Left ventricle myocardium superior (tissue), 1 donor: ENCODE data around the gene ADAMTS3. TPM values are rescaled to one million over a fixed set of nuclear protein-coding genes. Genes with fewer than 3 reads are reported as not detected.

Experiments
- ATAC-seq: fragments of 200-7000 bp; cut with Tn5 transposase; one replicate; pipeline ENCODE4 v1.9.1; 2020; ENCODE audit warnings: mild to moderate bottlenecking, moderate library complexity
- DNase-seq: peaks from one replicate; pipeline ENCODE4 v3.0.0-alpha.2; 2020
- intact Hi-C: fragments of 100-400 bp; cut with micrococcal nuclease; formaldehyde crosslinking; loops from one replicate; pipeline ENCODE4 v1.11.0; 2022
- total RNA-seq: library from RNA; stranded (reverse); fragmentation: NEBNext Ultra II Directional; extraction: Animal tissue kit (Norgen Biotek cat#: 25700); gene quantifications from one replicate; pipeline ENCODE4 v1.2.1, GENCODE V29; 2021
- donor health status: DM: no; HTN: yes; CAD: no; lungs with severe emphysema.

ADAMTS3 gene
- total RNA-seq, 1 donor from 2014 or later: 0.42 TPM

GRCh38 chr4:72374159-72374558 lies 194.9 kb downstream of the ADAMTS3 start:
- intact Hi-C loops: no loop called here
- DNase-seq (no peak), ATAC-seq (peak; percentile 48)

- ATAC-seq (no peak), DNase-seq (no peak)
- intact Hi-C loops: no loop called here
Measured at GRCh38 chr4:72366601-72367000, 202.4 kb downstream of the ADAMTS3 start.

DNA sequence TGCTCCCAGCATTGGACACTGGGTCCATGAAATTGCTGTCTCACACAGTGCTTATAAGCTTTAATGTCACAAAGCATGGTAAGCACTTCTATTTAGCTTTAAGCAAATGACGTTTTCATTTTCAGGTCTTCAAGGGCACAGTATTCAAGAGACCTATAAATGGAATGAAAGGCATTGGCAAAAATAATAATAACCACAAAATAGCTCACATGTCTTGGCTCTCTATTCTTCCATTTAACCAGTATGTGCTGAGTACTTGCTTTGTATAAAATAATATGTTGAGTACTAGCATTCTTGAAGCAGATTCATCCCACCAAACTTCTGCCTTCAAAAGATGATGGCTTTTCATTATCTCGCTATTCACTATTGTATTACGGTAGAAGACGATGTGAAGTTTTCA lies 203.0 kb downstream of the ADAMTS3 start:
- intact Hi-C loops: no loop called here
- ATAC-seq (no peak), DNase-seq (no peak)

- ATAC-seq (no peak), DNase-seq (no peak)
- intact Hi-C loops: no loop called here
Measured at GRCh38 chr4:72365016-72365415, 204.0 kb downstream of the ADAMTS3 start.

DNA sequence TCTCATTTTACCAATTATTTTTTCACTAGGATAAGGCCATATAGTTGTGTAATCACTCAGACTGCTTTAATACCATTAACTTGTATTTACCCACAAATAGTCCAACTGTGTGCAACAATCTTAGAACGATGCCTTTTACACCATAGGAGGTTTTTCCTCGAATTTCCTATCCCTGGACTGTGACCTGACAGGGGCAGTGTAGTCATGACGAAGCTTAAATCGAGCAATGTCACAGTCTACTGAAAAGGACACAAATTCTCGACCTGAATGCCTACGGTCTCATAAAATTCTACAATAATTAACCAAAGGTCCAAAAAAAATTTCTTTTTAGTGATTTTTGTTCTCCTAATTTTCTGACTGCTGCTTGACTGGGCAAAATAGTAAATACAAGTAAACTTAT lies 208.9 kb downstream of the ADAMTS3 start:
- intact Hi-C loops: no loop called here
- DNase-seq: no peak
- no peak for ATAC-seq

DNA sequence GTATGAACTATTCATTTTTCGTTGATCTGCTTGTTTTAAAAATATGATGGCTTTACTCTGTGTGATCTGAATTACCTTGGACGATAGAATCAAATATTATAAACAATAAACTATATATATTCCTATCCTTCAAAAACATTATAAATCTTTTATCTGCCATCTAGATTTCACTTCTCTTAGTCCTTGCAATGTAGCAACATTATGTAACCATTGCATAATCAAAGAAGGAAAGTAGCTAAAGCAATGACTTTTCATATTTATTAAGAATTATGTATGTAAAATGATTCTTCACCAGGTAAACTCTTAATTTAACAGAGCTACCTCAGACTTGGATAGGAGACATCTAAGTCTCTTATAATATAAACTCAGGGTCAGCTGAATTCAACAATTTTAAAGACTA lies 210.5 kb downstream of the ADAMTS3 start:
- ATAC-seq: no peak
- intact Hi-C loops: no loop called here
- no peak for DNase-seq

DNA sequence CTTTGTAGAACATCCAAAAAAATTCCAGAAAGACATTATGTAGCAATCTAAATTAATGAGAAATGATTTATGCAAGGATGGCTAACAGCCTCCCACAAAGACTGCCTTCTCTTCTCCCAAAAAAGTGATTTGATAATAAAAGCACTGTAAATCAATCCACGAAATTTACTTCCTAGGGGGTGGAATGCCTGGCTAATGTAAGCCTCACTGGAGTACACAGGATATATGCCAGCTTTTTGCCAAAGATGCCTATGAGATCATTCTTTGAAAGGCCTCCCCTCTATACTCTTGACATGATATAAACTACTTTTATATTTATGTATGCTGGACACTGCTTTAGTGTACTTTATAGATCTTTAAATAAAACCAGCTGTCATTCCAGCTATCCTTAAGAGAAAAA lies 211.1 kb downstream of the ADAMTS3 start:
- intact Hi-C loops: no loop called here
- no peak for DNase-seq

DNA sequence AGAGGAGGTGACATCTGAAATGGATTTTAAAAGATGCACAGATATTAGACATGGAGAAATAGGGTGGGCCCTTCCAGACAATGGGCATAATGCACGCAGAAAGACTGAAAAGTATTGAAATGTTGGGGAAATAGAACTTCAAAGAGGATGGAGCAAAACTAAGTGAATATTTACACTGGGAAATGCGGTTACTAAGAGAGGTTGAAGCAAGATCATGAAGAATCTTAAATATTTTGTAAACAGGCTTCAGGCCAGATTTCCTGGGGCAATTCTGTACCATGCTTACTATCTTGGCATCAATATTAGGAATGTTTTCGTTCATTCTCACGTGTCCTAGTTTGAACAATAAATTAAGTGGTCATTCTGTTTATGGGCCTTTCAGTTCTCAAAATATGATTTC lies 216.3 kb downstream of the ADAMTS3 start:
- DNase-seq (no peak), ATAC-seq (no peak)
- intact Hi-C loops: no loop called here

More for the DNA sequence above, 211.1 kb downstream of the ADAMTS3 start:
- no peak for ATAC-seq

DNA sequence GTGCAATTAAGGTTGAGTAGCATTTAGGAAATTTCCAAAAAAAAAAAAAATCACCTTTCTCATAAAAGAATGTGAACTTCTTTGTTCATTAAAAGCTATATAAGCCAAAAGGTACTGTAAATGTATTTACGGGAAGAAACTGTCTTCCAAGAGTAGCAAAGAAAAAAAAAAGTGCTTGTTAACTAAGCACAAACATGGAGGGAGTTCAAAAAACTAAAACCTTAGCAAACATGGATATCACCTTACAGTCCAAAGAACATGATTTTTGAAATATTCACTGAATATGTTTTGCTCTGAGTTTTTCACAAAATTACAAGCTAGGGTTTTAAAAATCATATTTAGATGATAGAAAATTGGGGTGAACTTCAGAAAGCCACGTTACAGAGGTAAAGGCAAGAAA lies 217.5 kb downstream of the ADAMTS3 start:
- intact Hi-C loops: no loop called here
- ATAC-seq (no peak), DNase-seq (no peak)

GRCh38 chr4:72348701-72349100 lies 220.3 kb downstream of the ADAMTS3 start:
- intact Hi-C loops: no loop called here
- ATAC-seq: no peak
- DNase-seq: no peak

- intact Hi-C loops: no loop called here
- no peak for ATAC-seq
Measured at GRCh38 chr4:72344418-72344817, 224.6 kb downstream of the ADAMTS3 start.

GRCh38 chr4:72341432-72341820 lies 227.6 kb downstream of the ADAMTS3 start:
- DNase-seq (no peak), ATAC-seq (no peak)
- intact Hi-C loops: no loop called here

More at GRCh38 chr4:72344418-72344817, 224.6 kb downstream of the ADAMTS3 start:
- no peak for DNase-seq

DNA sequence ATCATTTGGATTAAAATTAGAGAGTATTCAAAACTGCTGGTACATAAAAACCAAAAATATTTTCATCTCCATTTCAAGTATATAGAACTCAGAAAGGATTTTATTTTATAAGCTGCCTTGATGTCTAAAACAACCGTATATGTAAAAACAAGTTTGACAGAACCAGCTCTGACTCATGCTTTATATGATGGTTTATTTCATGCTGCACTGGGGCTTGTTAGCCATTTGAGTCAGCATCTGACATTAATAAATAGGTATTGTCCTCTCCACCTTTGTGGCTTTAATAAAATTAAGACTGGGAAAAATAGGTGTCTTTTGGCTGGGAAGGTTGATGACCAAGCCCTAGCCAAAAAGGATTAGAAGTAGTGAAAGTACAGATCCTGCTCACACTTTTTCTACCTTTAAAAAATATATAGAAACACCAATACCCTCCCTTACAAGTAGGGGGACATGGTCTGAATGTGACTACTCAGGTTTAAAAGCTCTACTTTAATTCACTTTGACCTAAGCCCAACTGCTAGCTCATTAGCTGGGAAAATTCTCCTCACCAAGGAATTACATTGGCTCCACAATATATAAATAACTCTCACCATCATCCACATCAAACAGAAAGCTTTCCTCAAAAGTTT lies 228.1 kb downstream of the ADAMTS3 start:
- intact Hi-C loops: no loop called here
- ATAC-seq: no peak
- no peak for DNase-seq

DNA sequence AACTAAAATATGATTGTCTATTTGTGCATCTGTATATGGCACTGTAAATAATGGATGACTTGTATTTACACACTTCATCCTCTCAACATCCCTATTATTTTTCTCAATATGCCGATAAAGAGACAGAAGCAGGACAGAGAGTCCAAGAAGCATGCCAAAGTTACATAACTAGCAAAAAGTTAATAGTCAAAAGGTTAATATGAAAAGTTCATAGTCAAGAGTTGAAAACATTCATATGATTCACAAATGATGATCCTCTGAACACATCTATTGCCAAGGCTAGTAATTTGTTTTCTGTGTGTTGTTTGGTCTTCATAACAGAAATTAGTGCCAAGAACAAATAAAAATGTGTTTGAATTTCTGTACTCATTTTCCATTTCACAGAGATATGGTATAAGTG lies 231.0 kb downstream of the ADAMTS3 start:
- no peak for ATAC-seq
- intact Hi-C loops: no loop called here
- no peak for DNase-seq

DNA sequence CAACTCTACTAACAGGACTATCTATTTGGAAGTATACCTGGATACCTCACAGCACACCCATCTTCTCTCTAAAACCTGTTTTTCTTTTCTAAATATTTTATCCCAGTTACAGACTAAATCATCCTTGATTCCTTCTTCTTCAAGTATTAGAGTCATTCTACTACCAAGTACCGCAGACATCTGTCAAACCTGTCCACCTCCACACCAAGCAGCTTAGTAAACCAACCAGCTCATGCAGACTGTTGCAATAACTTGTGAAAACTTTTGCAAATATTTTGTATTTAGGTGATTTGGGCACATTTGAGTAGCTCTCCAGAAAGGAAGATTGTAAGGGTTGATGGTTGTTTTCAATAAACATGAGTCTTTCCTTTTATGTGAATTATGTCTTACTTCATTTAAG lies 238.6 kb downstream of the ADAMTS3 start:
- no peak for ATAC-seq
- intact Hi-C loops: no loop called here
- no peak for DNase-seq

DNA sequence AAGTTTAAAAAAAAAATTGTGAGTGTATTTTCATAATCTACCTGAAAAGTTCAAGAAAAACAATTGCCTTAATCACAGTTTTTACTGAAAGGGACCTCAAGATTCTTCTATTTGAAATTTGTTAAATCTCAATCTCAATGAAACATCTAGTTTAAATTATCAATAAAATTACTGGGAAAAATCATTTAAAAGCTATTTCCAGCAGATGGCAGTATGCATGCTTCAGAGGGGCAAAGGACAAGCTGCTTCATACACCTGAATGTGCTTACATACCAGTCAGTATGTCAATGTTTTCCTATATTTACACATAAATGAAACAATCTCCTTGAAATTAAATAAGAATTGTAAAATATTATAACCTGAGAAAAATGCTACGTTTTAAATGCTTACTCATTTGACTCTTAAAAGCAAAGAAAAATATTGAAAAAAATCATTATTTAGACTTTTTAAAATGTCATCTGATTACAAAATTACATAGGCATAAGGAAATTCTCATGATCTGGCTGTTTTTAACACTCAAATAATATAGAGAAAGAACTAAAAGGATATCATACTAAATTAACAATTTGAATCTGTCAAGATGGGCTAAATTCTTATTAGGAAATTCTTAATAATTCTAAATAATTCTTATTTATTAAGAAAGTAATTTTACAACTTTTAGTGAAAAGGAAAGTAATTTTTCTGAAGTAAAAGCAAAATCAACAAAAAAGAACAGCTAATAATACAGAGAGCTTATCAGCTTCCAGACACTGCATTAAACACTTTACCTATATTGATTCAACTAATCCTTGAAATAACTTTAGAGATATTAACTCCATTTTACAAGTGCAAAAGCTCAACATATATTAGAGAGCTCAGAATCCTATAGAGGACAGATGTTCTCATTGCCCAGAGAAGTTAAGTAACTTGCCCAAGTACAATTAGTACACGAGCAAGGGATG lies 242.1 kb downstream of the ADAMTS3 start:
- DNase-seq (no peak), ATAC-seq (no peak)
- intact Hi-C loops: loop anchor here (5.0 kb wide), 1 partner anchor 140 kb away; no protein-coding TSS in a partner anchor

GRCh38 chr4:72325215-72325614 lies 243.8 kb downstream of the ADAMTS3 start:
- ATAC-seq (no peak), DNase-seq (no peak)
- intact Hi-C loops: loop anchor here (5.0 kb wide), 1 partner anchor 142 kb away; no protein-coding TSS in a partner anchor

DNA sequence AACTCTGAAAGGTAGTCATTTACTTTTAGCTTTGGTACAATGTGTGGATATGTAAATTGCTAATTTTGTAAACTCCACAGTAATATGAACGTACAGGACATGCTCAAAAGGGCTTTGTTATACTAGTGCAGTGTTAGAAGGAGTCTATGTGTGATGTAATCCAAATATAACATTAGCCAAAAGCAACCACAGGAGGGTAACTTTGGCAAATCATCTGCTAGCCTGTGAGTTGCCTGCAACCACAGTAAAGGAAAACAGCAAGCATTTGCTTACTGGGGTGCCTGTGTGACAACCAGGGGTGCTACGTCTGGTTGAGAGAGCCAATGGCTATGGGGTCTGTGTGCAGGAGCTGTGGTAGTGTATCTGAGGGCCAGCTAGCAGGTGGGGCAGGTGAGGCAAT lies 245.8 kb downstream of the ADAMTS3 start:
- intact Hi-C loops: no loop called here

GRCh38 chr4:72320223-72320948 lies 248.6 kb downstream of the ADAMTS3 start:
- ATAC-seq (no peak), DNase-seq (no peak)
- intact Hi-C loops: no loop called here

More for the DNA sequence above, 245.8 kb downstream of the ADAMTS3 start:
- DNase-seq (no peak), ATAC-seq (no peak)

GRCh38 chr4:72319601-72320021 lies 249.4 kb downstream of the ADAMTS3 start:
- intact Hi-C loops: no loop called here
- ATAC-seq (no peak), DNase-seq (no peak)
